ENCODE data around the gene IL24. TPM values are rescaled to one million over a fixed set of nuclear protein-coding genes. Genes with fewer than 3 reads are reported as not detected.

IL24 gene
- total RNA-seq, 4 donors from 2014 or later = 1.7 TPM; not detected in 3

- WGBS = 76% methylated on average over 5 of the region's 8 CpGs
- no peaks in the 10 kb centered on the region for H3K36me3 ChIP-seq
- H3K4me3 ChIP-seq = no peak overlapping the region
- intact Hi-C loops (cut with DNase I) = no loop called here
- H3K9me3 ChIP-seq = no peaks in the 10 kb centered on the region
- DNase-seq (ENCODE audit: extremely low spot score) = no peak
- no peak overlapping the region for H3K27ac ChIP-seq (replicated peaks in 1 of 4)
- no peaks in the 10 kb centered on the region for H3K27me3 ChIP-seq
- TF ChIP-seq EP300 (IDR thresholded peaks at IDR 0.05) (no peak), POLR2AphosphoS5 (IDR thresholded peaks at IDR 0.05) (no peak), CTCF (IDR thresholded peaks at IDR 0.05) (no peak), POLR2A (IDR thresholded peaks at IDR 0.05; ENCODE audit: low read depth) (no peak)
- no peaks in the 10 kb centered on the region for H3K4me1 ChIP-seq
These were observed 34.9 kb downstream of the IL24 start for GRCh38 chr1:206932177-206932576.

GRCh38 chr1:206933333-206933945 is 36.2 kb downstream of the IL24 start:
- no peaks in the 10 kb centered on the region for H3K27me3 ChIP-seq
- H3K9me3 ChIP-seq = no peaks in the 10 kb centered on the region
- no peak for TF ChIP-seq POLR2A (IDR thresholded peaks at IDR 0.05; ENCODE audit: low read depth)
- TF ChIP-seq EP300 (IDR thresholded peaks at IDR 0.05) = no peak
- peak in 2 of 3 experiments; percentile 13 to 39 for TF ChIP-seq CTCF (IDR thresholded peaks at IDR 0.05)
- no peak for TF ChIP-seq POLR2AphosphoS5 (IDR thresholded peaks at IDR 0.05)
- no peak overlapping the region for H3K4me3 ChIP-seq
- WGBS = 72% methylated on average over 5 of the region's 8 CpGs
- no peak overlapping the region for H3K27ac ChIP-seq (replicated peaks in 1 of 4)
- intact Hi-C loops (cut with DNase I) = no loop called here
- no peak for DNase-seq (ENCODE audit: extremely low spot score)
- H3K36me3 ChIP-seq = no peaks in the 10 kb centered on the region
- no peaks in the 10 kb centered on the region for H3K4me1 ChIP-seq

GRCh38 chr1:206935491-206936067 is 38.3 kb downstream of the IL24 start:
- TF ChIP-seq POLR2AphosphoS5 (IDR thresholded peaks at IDR 0.05) (no peak), EP300 (IDR thresholded peaks at IDR 0.05) (no peak), CTCF (IDR thresholded peaks at IDR 0.05) (peak in 2 of 3 experiments; percentile 22 to 36)
- DNase-seq (ENCODE audit: extremely low spot score) = no peak
- WGBS = 69% methylated on average over 19 of the region's 19 CpGs

GRCh38 chr1:206937425-206937824 is 40.2 kb downstream of the IL24 start:
- Histone ChIP-seq H3K9me3 (no peaks in the 10 kb centered on the region), H3K36me3 (no peaks in the 10 kb centered on the region), H3K4me3 (no peak overlapping the region), H3K4me1 (no peaks in the 10 kb centered on the region), H3K27me3 (no peaks in the 10 kb centered on the region), H3K27ac (replicated peaks in 1 of 4) (no peak overlapping the region)
- intact Hi-C loops (cut with DNase I) = no loop called here
- no peak for DNase-seq (ENCODE audit: extremely low spot score)
- no peak for TF ChIP-seq POLR2A (IDR thresholded peaks at IDR 0.05; ENCODE audit: low read depth)
- no peak for TF ChIP-seq CTCF (IDR thresholded peaks at IDR 0.05)
- TF ChIP-seq EP300 (IDR thresholded peaks at IDR 0.05) = no peak
- no peak for TF ChIP-seq POLR2AphosphoS5 (IDR thresholded peaks at IDR 0.05)
- WGBS = 84% methylated on average over 6 of the region's 6 CpGs

More at GRCh38 chr1:206935491-206936067, 38.3 kb downstream of the IL24 start:
- Histone ChIP-seq H3K27ac (replicated peaks in 1 of 4) (no peak overlapping the region), H3K9me3 (no peaks in the 10 kb centered on the region), H3K4me3 (no peak overlapping the region), H3K36me3 (no peaks in the 10 kb centered on the region), H3K27me3 (no peaks in the 10 kb centered on the region), H3K4me1 (no peaks in the 10 kb centered on the region)
- intact Hi-C loops (cut with DNase I) = no loop called here

Measured in esophagus muscularis mucosa (tissue), 4 donors.